Endothelial cell (in vitro differentiated cells): ENCODE data around the gene LENG8. TPM values are rescaled to one million over a fixed set of nuclear protein-coding genes. Genes with fewer than 3 reads are reported as not detected.

Source experiments
- DNase-seq: peaks from one replicate; pipeline ENCODE4 v3.0.0; 2021; ENCODE audit warnings: low spot score
- H3K27ac Mint-ChIP-seq: one replicate; pipeline ENCODE4 v1.8.0; 2021; ENCODE audit warnings: mixed read lengths, inconsistent platforms; ENCODE audit not compliant: unreplicated experiment
- H3K27me3 Mint-ChIP-seq: one replicate; pipeline ENCODE4 v1.8.0; 2021; ENCODE audit warnings: mild to moderate bottlenecking, moderate library complexity, mixed read lengths, inconsistent platforms; ENCODE audit not compliant: unreplicated experiment
- H3K36me3 Mint-ChIP-seq: one replicate; pipeline ENCODE4 v1.8.0; 2021; ENCODE audit warnings: mild to moderate bottlenecking, low read depth, mixed read lengths, inconsistent platforms; ENCODE audit not compliant: unreplicated experiment
- H3K4me1 Mint-ChIP-seq: one replicate; pipeline ENCODE4 v1.8.0; 2021; ENCODE audit warnings: mild to moderate bottlenecking, mixed read lengths, inconsistent platforms; ENCODE audit not compliant: unreplicated experiment
- H3K4me3 Mint-ChIP-seq: one replicate; pipeline ENCODE4 v1.8.0; 2021; ENCODE audit warnings: mild to moderate bottlenecking, mixed read lengths, inconsistent platforms; ENCODE audit not compliant: unreplicated experiment
- H3K9me3 Mint-ChIP-seq: one replicate; pipeline ENCODE4 v1.8.0; 2021; ENCODE audit warnings: mixed read lengths, inconsistent platforms; ENCODE audit not compliant: unreplicated experiment
- total RNA-seq: library from RNA; stranded (reverse); fragmentation: NEBNext Ultra II Directional; extraction: Animal tissue kit (Norgen Biotek cat#: 25700); gene quantifications from one replicate; pipeline ENCODE4 v1.2.1, GENCODE V29; 2021; ENCODE audit not compliant: unreplicated experiment
- TF ChIP-seq, protein P1 (sequence below): fragments of 200-600 bp; sonication (generic); IDR thresholded peaks from one replicate; pipeline ENCODE4 v1.5.0; 2021; ENCODE audit warnings: antibody characterized with exemption; ENCODE audit not compliant: unreplicated experiment

LENG8 gene
- total RNA-seq, 1 donor from 2014 or later = 162 TPM

DNA sequence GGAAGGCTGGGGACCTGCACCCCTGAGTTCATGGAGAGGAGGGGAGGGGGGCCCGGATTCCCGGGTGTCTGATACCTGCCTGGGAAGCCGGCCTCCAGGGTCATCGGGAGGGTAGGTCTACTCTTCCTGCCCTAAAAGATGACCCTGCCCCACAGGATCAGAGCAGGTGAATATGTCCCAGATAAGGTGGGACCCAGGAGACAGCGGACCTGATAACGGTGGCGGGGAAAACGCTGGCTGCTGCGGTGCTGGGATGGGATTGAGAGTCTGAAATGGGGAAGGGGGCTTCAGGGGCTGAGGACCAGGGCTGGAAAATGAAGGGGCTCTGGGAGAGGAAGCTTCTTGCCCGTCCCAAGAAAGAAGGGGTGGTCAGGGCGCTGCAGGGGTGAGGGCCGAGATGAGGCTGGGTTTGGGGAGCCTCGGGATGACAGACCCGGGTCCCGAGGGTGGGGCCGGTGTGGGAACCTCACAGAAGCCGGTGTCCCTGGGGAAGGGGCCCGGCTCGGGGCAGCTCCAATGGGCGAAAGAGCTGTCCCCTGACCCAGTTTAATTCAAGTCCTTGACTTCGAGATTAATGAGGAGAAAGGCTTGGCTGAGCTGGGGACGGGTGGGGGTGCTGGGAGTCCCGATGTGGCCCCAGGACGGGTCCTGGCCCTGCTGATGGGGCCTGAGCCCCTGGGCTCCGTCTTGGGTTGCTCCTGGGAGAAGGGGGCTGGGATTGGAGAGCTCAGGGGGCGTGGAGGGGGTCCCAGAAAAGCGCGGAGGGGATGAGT is 32.9 kb upstream of the LENG8 start:
- peaks cover 17% of the 10 kb centered on the region for H3K36me3 Mint-ChIP-seq
- peaks cover 11% of the 10 kb centered on the region for H3K9me3 Mint-ChIP-seq
- TF ChIP-seq, protein P1, sequence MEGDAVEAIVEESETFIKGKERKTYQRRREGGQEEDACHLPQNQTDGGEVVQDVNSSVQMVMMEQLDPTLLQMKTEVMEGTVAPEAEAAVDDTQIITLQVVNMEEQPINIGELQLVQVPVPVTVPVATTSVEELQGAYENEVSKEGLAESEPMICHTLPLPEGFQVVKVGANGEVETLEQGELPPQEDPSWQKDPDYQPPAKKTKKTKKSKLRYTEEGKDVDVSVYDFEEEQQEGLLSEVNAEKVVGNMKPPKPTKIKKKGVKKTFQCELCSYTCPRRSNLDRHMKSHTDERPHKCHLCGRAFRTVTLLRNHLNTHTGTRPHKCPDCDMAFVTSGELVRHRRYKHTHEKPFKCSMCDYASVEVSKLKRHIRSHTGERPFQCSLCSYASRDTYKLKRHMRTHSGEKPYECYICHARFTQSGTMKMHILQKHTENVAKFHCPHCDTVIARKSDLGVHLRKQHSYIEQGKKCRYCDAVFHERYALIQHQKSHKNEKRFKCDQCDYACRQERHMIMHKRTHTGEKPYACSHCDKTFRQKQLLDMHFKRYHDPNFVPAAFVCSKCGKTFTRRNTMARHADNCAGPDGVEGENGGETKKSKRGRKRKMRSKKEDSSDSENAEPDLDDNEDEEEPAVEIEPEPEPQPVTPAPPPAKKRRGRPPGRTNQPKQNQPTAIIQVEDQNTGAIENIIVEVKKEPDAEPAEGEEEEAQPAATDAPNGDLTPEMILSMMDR = no peak
- H3K27ac Mint-ChIP-seq = no peak overlapping the region
- peaks cover 22% of the 10 kb centered on the region for H3K4me1 Mint-ChIP-seq
- no peak for DNase-seq
- peak overlapping the region; percentile 70 for H3K4me3 Mint-ChIP-seq
- H3K27me3 Mint-ChIP-seq = peaks cover 21% of the 10 kb centered on the region

- H3K4me1 Mint-ChIP-seq = peaks cover 22% of the 10 kb centered on the region
- H3K27me3 Mint-ChIP-seq = peaks cover 20% of the 10 kb centered on the region
- TF ChIP-seq, protein P1 = no peak
- H3K9me3 Mint-ChIP-seq = peaks cover 11% of the 10 kb centered on the region
- no peak for DNase-seq
- H3K4me3 Mint-ChIP-seq = peak overlapping the region; percentile 9
- peak overlapping the region; percentile 0 for H3K27ac Mint-ChIP-seq
- H3K36me3 Mint-ChIP-seq = peaks cover 17% of the 10 kb centered on the region
These were observed 32.1 kb upstream of the LENG8 start for GRCh38 chr19:54416695-54417491.

DNA sequence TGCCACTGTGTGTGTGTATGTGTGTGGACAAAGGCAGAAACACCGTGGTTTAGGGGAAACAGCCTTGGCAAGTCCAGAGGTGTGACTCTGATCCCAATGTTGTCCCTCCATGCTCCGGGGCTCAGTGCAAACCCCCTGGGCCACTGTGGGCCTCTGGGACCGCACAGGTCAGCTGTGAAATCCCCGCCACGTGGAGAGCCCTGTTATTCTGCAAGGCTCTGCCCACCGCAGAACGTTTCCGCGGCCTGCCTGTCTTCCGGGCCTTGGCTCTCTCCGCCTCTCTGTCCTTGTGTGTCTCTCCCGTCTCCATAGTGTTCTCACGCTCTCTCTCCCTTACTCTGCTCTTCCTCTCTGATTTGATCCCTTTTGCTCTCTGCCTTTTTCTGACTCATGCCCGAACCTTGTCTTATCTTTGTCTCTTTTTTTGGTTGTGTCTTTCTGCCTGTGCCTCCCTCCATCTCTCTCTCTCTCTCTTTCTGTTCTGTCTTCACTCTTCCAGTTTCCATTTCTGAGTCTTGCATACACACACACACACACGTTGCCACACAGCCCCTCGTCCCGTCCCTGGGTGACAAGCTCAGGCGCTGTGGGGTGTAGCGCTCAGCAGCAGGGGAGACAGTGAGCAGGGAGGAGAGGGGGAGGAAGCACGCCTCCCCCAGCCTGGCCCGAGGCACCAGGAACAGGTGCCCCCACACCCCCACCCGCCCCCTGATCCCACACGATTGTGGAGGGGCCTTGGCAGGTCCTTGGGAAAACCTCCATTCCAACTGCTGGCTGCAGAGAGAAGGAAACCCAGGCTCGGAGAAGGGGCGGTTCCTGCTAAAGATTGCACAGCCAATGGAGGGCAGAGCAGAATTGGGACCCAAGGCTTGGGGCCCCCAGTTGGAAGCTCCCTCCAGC is 30.7 kb upstream of the LENG8 start:
- H3K36me3 Mint-ChIP-seq = peaks cover 17% of the 10 kb centered on the region
- H3K27me3 Mint-ChIP-seq = peaks cover 17% of the 10 kb centered on the region
- H3K9me3 Mint-ChIP-seq = peaks cover 11% of the 10 kb centered on the region
- TF ChIP-seq, protein P1 = no peak
- peak overlapping the region; percentile 21 for H3K4me3 Mint-ChIP-seq
- H3K4me1 Mint-ChIP-seq = peaks cover 22% of the 10 kb centered on the region
- no peak for DNase-seq
- peak overlapping the region; percentile 69 for H3K27ac Mint-ChIP-seq

DNA sequence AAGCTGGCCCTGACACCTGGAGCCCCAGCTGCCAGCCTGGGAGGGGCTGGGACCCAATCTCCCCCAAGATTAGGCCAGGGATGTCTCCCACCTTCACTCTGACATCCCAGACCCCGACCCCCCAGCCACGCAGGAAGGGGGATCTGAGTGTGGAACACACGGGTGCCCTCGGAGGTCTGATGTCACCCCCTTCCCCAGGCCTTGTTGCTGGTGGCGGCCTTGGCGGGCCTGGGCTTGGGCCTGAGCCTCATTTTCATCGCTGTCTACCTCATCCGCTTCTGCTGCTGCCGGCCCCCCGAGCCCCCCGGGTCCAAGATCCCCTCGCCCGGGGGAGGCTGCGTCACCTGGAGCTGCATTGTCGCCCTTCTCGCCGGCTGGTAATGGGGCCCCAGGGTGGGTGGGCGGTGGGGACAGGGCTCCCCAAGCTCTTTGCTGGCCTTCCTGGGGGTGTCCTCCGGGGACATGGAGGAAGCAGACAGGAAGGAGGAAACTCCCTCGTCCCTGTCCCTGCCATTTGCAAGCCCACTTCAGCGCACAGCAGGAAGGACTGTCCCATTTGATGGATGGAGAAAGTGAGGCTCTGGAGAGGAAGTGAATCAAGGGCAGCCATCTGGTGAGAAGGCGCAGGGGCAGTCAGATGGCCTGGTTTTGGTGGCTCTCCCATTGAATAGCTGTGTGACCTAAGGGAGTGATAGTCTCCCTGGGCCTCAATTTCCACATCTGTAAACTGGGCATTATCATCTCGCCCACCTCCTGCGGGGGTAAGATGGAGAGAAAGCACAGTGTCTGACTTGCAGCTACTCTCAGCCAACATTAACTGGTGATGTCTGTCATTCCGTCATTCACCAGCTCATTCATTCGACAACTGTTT is 29.8 kb upstream of the LENG8 start:
- DNase-seq = no peak
- TF ChIP-seq, protein P1 = no peak
- Mint-ChIP-seq H3K27ac (peak overlapping the region; percentile 48), H3K4me3 (peak overlapping the region; percentile 69), H3K4me1 (peaks cover 19% of the 10 kb centered on the region), H3K27me3 (peaks cover 13% of the 10 kb centered on the region), H3K36me3 (peaks cover 14% of the 10 kb centered on the region), H3K9me3 (peaks cover 8% of the 10 kb centered on the region)
